GM23248 (cell line): ENCODE measurements around the gene SEPHS1. TPM values are rescaled to one million over a fixed set of nuclear protein-coding genes. Genes with fewer than 3 reads are reported as not detected.
A peak's percentile ranks its signal among the peaks of the same experiment; 100 is the strongest.

Source experiments
- DNase-seq: peaks from one replicate; pipeline ENCODE4 v3.0.0-alpha.2; 2015
- H2AFZ ChIP-seq: fragments of 200-600 bp; sonication (generic); 2 replicates; pipeline ENCODE4 v1.6.1; 2016; ENCODE audit warnings: antibody characterized with exemption
- H3F3A ChIP-seq: fragments of 200-600 bp; sonication (generic); 2 replicates; pipeline ENCODE4 v1.6.1; 2016; ENCODE audit warnings: mild to moderate bottlenecking, antibody characterized with exemption, mixed run types; ENCODE audit not compliant: insufficient read depth
- H3K27ac ChIP-seq: fragments of 200-600 bp; sonication (generic); 2 replicates; pipeline ENCODE4 v1.5.1; 2016; ENCODE audit warnings: mild to moderate bottlenecking
- H3K27me3 ChIP-seq: fragments of 200-600 bp; sonication (generic); replicated peaks from 2 replicates; pipeline ENCODE4 v1.6.1; 2016; ENCODE audit warnings: mild to moderate bottlenecking; ENCODE audit not compliant: insufficient read depth
- H3K36me3 ChIP-seq: fragments of 200-600 bp; sonication (generic); 2 replicates; pipeline ENCODE4 v1.6.1; 2016; ENCODE audit warnings: low read depth, mild to moderate bottlenecking
- H3K4me1 ChIP-seq: fragments of 200-600 bp; sonication (generic); 2 replicates; pipeline ENCODE4 v1.6.1; 2016; ENCODE audit warnings: mild to moderate bottlenecking; ENCODE audit not compliant: insufficient read depth
- H3K4me2 ChIP-seq: fragments of 200-600 bp; sonication (generic); one replicate; pipeline ENCODE4 v1.6.1; 2016; ENCODE audit warnings: mild to moderate bottlenecking; ENCODE audit not compliant: unreplicated experiment
- H3K4me3 ChIP-seq: fragments of 200-600 bp; sonication (generic); 2 replicates; pipeline ENCODE4 v1.5.1; 2016; ENCODE audit warnings: mild to moderate bottlenecking
- H3K79me2 ChIP-seq: fragments of 200-600 bp; sonication (generic); 2 replicates; pipeline ENCODE4 v1.6.1; 2016; ENCODE audit warnings: mild to moderate bottlenecking; ENCODE audit not compliant: insufficient read depth
- H3K9ac ChIP-seq: fragments of 200-600 bp; sonication (generic); 2 replicates; pipeline ENCODE4 v1.6.1; 2016; ENCODE audit warnings: mild to moderate bottlenecking
- H3K9me2 ChIP-seq: fragments of 200-600 bp; sonication (generic); 2 replicates; pipeline ENCODE4 v1.6.1; 2016; ENCODE audit warnings: mixed run types, mild to moderate bottlenecking, moderate library complexity; ENCODE audit not compliant: insufficient read depth
- H3K9me3 ChIP-seq: fragments of 200-600 bp; sonication (generic); one replicate; pipeline ENCODE4 v1.6.1; 2017; ENCODE audit warnings: low read depth
- H4K20me1 ChIP-seq: fragments of 200-600 bp; sonication (generic); 2 replicates; pipeline ENCODE4 v1.6.0; 2016; ENCODE audit not compliant: insufficient read depth
- EZH2 ChIP-seq: fragments of 200-600 bp; sonication (generic); IDR thresholded peaks from 2 replicates; pipeline ENCODE4 v1.6.1; 2018; ENCODE audit warnings: antibody characterized with exemption, mild to moderate bottlenecking; ENCODE audit not compliant: insufficient read depth, poor library complexity, severe bottlenecking
- EZH2phosphoT487 ChIP-seq: fragments of 200-600 bp; sonication (generic); IDR thresholded peaks from 2 replicates; pipeline ENCODE4 v1.6.1; 2018; ENCODE audit warnings: antibody characterized with exemption, moderate library complexity, mild to moderate bottlenecking, low read depth; ENCODE audit not compliant: insufficient read depth
- WGBS, 2 experiments: methylation state at CpG; one replicate each; pipeline ENCODE4 v1.1.6; 2015 to 2017; ENCODE audit warnings: low lambda C conversion rate in 2 of 2, low coverage in 1 of 2; ENCODE audit errors: missing lambda C conversion rate in 2 of 2; 5-methylcytosine and 5-hydroxymethylcytosine counted together
- in situ Hi-C: fragments of 300-500 bp; cut with MboI; formaldehyde crosslinking; loops from 2 replicates; pipeline ENCODE4 v1.15.0; 2020
- polyA plus RNA-seq: library from polyadenylated mRNA; unstranded; fragments of >200 nt; fragmentation: Nextera tagmentation; extraction: Ambion mirVana; gene quantifications from 2 replicates; pipeline ENCODE4 v1.2.1, GENCODE V29; 2016
- total RNA-seq: library from RNA; depleted of rRNA; stranded (reverse); fragments of >200 nt; shearing (Covaris generic); gene quantifications from 2 replicates; pipeline ENCODE4 v1.2.3, GENCODE V29; 2014

SEPHS1 gene
- total and polyA plus RNA-seq, 2 experiments from 2014 or later = 16.6 to 35.0 TPM

GRCh38 chr10:13315361-13315760 is 32.7 kb downstream of the SEPHS1 start:
- Histone ChIP-seq H3K36me3 (0 out of 2 replicates have a peak, but pooled peaks cover 4% of the 10 kb centered on the region), H4K20me1 (no peaks in the 10 kb centered on the region), H3F3A (0 out of 2 replicates have a peak, but pooled peaks cover 5% of the 10 kb centered on the region), H3K27me3 (no peaks in the 10 kb centered on the region), H3K9me2 (no peaks in the 10 kb centered on the region), H3K4me2 (no peak overlapping the region), H3K79me2 (no peaks in the 10 kb centered on the region), H3K4me1 (peaks cover 8% of the 10 kb centered on the region; the same call in 1 of the 2 replicates), H3K9me3 (no peaks in the 10 kb centered on the region), H3K27ac (no peak overlapping the region), H3K9ac (no peak overlapping the region), H2AFZ (no peak overlapping the region), H3K4me3 (no peak overlapping the region)
- in situ Hi-C loops = no loop called here
- DNase-seq = no peak
- TF ChIP-seq EZH2 (no peak), EZH2phosphoT487 (no peak)

- Histone ChIP-seq H4K20me1 (no peaks in the 10 kb centered on the region), H3K36me3 (no peaks in the 10 kb centered on the region), H3K9ac (no peak overlapping the region), H3K27ac (no peak overlapping the region), H3K27me3 (no peaks in the 10 kb centered on the region), H3K4me1 (peaks cover 8% of the 10 kb centered on the region; the same call in 1 of the 2 replicates), H3K9me3 (no peaks in the 10 kb centered on the region), H3K9me2 (no peaks in the 10 kb centered on the region), H3K4me2 (no peak overlapping the region), H2AFZ (no peak overlapping the region), H3F3A (0 out of 2 replicates have a peak, but pooled peaks cover 5% of the 10 kb centered on the region), H3K4me3 (no peak overlapping the region), H3K79me2 (no peaks in the 10 kb centered on the region)
- WGBS, 2 experiments = 59 to 60% methylated on average over 5 of the region's 5 CpGs
- peak; percentile 65 for DNase-seq
- in situ Hi-C loops = no loop called here
- no peak for TF ChIP-seq EZH2
- no peak for TF ChIP-seq EZH2phosphoT487
Measured at GRCh38 chr10:13311177-13311575, 36.9 kb downstream of the SEPHS1 start.

- no peaks in the 10 kb centered on the region for H3K27me3 ChIP-seq
- no peaks in the 10 kb centered on the region for H3K9me2 ChIP-seq
- H3K4me1 ChIP-seq = peaks cover 8% of the 10 kb centered on the region; the same call in 1 of the 2 replicates
- no peak overlapping the region for H3K4me2 ChIP-seq
- TF ChIP-seq EZH2 = no peak
- TF ChIP-seq EZH2phosphoT487 = no peak
- in situ Hi-C loops = no loop called here
- no peaks in the 10 kb centered on the region for H3K79me2 ChIP-seq
- no peaks in the 10 kb centered on the region for H3K36me3 ChIP-seq
- H3K9me3 ChIP-seq = no peaks in the 10 kb centered on the region
- H2AFZ ChIP-seq = no peak overlapping the region
- H3K27ac ChIP-seq = no peak overlapping the region
- H3K9ac ChIP-seq = no peak overlapping the region
- no peak overlapping the region for H3K4me3 ChIP-seq
- no peaks in the 10 kb centered on the region for H4K20me1 ChIP-seq
- WGBS, 2 experiments = 69 to 78% methylated on average over 7 of the region's 7 CpGs
- no peak for DNase-seq
- 0 out of 2 replicates have a peak, but pooled peaks cover 5% of the 10 kb centered on the region for H3F3A ChIP-seq
Measured at GRCh38 chr10:13310518-13311176, 37.4 kb downstream of the SEPHS1 start.

GRCh38 chr10:13309792-13310191 is 38.3 kb downstream of the SEPHS1 start:
- Histone ChIP-seq H3F3A (0 out of 2 replicates have a peak, but pooled peaks cover 5% of the 10 kb centered on the region), H4K20me1 (no peaks in the 10 kb centered on the region), H3K4me1 (peaks cover 8% of the 10 kb centered on the region; the same call in 1 of the 2 replicates), H3K36me3 (no peaks in the 10 kb centered on the region), H3K79me2 (no peaks in the 10 kb centered on the region), H3K9me3 (no peaks in the 10 kb centered on the region), H3K9me2 (no peaks in the 10 kb centered on the region), H3K4me2 (no peak overlapping the region), H3K4me3 (no peak overlapping the region), H3K27ac (no peak overlapping the region), H2AFZ (no peak overlapping the region), H3K27me3 (no peaks in the 10 kb centered on the region), H3K9ac (no peak overlapping the region)
- in situ Hi-C loops = no loop called here
- TF ChIP-seq EZH2 (no peak), EZH2phosphoT487 (no peak)
- no peak for DNase-seq
- 93 to 98% methylated on average over 2 of the region's 2 CpGs for WGBS, 2 experiments
